K562 (cell line): ENCODE results near the gene RMP24.

Experiments
- SNRNP70 ChIP-seq: fragments of 200-400 bp; formaldehyde crosslinking; optimal IDR thresholded peaks from 2 replicates; pipeline ENCODE3; 2017; ENCODE audit warnings: low read depth, low read length
- TF ChIP-seq, protein P1 (sequence below), 3 experiments: IDR thresholded peaks in 2 of 3; conservative IDR thresholded peaks in 1 of 3; 2 replicates each; pipeline ENCODE4 v1.5.1; 2011 to 2012; ENCODE audit warnings: low read length in 3 of 3, mild to moderate bottlenecking in 3 of 3, control low read depth in 2 of 3, improper control_type of control experiment in 1 of 3, inconsistent platforms in 1 of 3, low read depth in 1 of 3, mixed read lengths in 1 of 3, moderate library complexity in 1 of 3; ENCODE audit not compliant: insufficient read depth in 2 of 3

DNA sequence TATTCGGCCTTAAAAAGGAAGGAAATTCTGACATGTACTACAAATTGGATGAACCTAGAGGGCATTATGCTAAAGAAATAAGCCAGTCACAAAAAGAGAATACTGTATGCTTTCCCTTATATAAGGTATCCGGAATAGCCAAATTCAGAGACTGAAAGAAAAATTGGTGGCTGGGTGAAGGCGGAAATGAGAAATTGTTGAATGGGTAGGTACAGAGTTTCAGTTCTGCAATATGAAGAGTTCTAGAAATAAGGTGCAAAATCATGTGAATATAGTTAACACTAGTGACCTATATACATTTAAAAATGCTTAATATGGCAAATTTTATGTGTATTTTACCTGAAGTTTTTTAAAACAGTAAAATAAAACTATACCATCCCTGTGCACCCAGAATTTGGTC lies 43.1 kb downstream of the RMP24 start:
- no peak for TF ChIP-seq SNRNP70
- TF ChIP-seq, protein P1, sequence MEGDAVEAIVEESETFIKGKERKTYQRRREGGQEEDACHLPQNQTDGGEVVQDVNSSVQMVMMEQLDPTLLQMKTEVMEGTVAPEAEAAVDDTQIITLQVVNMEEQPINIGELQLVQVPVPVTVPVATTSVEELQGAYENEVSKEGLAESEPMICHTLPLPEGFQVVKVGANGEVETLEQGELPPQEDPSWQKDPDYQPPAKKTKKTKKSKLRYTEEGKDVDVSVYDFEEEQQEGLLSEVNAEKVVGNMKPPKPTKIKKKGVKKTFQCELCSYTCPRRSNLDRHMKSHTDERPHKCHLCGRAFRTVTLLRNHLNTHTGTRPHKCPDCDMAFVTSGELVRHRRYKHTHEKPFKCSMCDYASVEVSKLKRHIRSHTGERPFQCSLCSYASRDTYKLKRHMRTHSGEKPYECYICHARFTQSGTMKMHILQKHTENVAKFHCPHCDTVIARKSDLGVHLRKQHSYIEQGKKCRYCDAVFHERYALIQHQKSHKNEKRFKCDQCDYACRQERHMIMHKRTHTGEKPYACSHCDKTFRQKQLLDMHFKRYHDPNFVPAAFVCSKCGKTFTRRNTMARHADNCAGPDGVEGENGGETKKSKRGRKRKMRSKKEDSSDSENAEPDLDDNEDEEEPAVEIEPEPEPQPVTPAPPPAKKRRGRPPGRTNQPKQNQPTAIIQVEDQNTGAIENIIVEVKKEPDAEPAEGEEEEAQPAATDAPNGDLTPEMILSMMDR (IDR thresholded peaks at IDR 0.05 in 2 of 3, conservative IDR thresholded peaks at IDR 0.05 in 1 of 3; ENCODE audit: insufficient read depth in 2 of 3, low read depth in 1 of 3, low read length in 3 of 3): no peak
